CD4-positive, alpha-beta T cell treated with Interleukin-12 subunit alpha and Interleukin-12 subunit beta, for 1 hour (primary cell): ENCODE data around the gene PRAME.
"Not testable (repeated sequence)": the region's sequence is repeated elsewhere in the genome, so short reads cannot be mapped to it uniquely, and the experiment has no call there.

Experiments used
- DNase-seq: peaks from one replicate; pipeline ENCODE4 v3.0.0-alpha.2; 2020

Gene PRAME, protein sequence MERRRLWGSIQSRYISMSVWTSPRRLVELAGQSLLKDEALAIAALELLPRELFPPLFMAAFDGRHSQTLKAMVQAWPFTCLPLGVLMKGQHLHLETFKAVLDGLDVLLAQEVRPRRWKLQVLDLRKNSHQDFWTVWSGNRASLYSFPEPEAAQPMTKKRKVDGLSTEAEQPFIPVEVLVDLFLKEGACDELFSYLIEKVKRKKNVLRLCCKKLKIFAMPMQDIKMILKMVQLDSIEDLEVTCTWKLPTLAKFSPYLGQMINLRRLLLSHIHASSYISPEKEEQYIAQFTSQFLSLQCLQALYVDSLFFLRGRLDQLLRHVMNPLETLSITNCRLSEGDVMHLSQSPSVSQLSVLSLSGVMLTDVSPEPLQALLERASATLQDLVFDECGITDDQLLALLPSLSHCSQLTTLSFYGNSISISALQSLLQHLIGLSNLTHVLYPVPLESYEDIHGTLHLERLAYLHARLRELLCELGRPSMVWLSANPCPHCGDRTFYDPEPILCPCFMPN

GRCh38 chr22:22558972-22559603, at the start of gene PRAME:
PRAME (minus strand) TSS chr22:22559265; CDS start chr22:22556832, 2,433 bp downstream.
- DNase-seq: peak; percentile 62

DNA sequence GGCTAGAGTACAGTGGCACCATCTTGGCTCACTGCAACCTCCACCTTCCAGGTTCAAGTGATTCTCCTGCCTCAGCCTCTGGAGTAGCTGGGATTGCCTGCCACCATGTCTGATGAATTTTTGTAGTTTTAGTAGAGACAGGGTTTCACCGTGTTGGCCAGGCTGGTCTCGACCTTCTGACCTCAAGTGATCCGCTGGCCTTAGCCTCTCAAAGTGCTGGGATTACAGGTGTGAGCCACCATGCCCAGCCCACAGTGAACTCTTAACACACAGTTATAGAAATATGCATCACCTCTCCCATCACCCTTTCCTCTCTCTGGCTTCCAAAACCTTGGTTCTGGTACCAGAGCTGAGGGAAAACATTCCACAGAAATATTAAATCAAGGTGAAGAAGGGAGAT, 49.0 kb upstream of the PRAME start:
- not testable (repeated sequence) for DNase-seq

GRCh38 chr22:22605074-22605404, 46.0 kb upstream of the PRAME start:
- no peak for DNase-seq

DNA sequence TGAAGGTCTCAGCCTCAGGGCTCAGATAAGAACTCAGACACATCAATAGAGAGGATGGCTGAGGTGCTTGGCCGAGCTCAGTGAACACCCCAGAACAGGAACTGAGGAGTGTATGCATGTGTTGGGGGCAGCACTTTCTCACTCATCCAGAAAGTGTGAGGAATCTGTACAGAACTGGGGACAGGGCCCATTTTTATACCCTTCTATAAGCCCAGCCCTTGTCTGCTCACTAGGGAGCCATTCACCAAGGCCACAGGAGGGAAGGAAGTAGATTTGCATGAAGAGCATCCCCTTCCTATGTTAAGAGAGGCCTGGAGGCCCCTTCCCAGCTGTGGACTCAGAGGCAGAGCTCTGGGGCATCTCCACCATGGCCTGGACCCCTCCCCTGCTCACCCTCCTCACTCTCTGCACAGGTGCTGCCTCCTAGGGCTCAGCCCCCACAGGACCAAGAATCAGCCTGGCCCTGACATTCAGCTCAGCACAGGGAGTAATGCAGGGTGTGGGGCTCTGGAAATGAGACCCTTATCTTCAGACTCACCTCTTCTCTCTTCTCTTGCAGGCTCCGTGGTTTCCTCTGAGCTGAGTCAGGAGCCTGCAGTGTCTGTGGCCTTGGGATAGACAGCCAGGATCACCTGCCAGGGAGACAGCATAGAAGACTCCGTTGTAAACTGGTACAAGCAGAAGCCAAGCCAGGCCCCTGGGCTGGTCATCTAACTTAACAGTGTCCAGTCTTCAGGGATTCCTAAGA, 45.4 kb upstream of the PRAME start:
- DNase-seq: no peak

DNA sequence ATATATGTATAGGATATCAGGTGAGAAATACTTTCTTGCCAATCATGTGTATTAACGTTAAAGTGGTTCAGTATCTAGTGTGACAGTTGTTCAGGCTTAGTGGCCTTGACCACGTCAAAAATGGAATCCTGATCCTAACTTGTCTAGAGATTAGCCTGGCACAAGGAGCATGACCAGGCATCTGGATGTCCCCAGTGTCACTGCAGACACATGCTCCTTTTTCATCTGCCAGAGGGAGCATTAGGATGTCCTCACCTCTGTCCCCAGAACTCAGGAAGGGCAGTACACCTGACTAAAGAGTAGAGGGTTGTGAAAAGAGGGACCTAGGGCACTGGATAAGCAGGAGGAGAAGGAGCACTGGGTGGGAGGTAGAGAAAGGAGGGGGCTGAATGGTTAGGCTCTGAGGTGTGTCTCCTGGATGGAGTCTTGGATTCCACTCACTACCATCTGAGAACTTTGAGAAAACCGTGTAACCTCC, 44.4 kb upstream of the PRAME start:
- DNase-seq: no peak

DNA sequence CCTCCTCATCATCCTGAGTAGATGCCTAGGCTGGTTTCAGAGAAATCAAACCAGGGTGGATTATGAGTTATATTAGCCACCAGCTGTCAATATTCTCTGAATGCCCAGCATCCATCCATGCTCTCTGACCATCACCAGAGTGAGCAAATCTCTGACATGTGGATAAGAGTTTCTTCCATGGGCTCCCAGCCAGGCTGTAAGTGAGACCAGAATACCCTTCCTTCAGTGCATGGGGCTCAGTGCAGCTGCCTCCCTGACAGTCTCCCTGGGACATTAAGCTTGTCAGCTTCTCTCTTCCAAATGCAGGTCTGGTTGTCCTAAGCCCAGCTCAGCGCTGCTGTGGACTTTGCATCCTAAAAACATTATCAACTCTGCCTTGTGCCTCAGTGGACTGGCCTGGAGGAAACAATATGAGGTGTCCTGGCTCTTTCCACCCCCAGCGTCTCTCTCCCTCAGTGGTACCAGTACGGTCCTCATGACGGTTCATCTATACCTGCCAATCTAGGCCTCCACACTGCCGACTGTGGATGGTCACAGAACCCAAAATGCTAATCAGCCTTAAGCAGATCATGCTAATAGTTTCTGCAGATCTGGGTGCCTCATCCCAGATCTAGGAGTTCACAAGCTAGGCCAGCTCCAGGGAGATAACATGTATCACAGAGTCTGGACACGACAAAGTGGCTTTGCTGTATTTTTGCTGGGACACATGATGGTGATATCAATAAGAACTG, 41.6 kb upstream of the PRAME start:
- DNase-seq: no peak

- DNase-seq: no peak
These were observed 40.2 kb upstream of the PRAME start for GRCh38 chr22:22599248-22599647.

GRCh38 chr22:22598144-22598543, 39.1 kb upstream of the PRAME start:
- DNase-seq: no peak

DNA sequence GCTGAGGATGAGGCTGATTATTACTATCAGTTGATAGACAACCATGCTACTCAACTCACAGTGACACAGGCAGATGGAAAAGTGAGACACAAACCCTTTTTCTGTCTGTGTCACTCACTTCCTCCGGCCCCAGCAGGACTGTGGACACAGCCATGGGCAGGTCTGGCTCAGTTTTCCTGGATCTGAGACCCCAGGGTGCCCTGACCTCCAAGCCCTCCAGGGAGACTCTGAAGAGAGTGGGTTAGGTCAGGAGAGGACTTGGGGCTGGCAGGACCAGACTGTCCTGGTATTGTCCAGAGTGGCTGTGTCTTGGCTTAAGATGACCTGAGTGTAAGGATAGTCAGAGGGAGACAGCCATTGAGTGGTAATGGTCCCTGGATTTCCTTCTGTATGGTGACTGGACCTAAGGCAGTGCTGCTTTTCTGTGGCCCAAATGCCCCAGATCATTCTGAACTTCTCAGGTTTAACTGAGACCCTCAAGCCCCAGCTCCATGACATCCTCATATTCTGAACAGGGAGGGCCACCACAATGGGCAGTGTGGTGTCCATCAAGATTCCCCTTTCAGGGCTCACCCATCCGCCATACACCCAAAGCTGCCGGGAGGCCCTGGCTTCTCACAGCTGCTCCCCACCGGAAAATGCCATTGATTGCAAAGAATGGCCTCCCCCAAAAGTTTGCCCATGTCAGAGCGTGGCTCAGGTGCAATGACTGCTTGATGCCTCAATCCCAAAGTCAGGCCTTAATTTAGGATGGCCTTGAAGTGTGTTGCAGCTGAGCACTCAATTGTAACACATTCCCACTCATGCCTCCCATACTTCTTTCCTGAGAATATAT, 36.2 kb upstream of the PRAME start:
- DNase-seq: no peak

- DNase-seq: peak; percentile 54
These were observed 35.0 kb upstream of the PRAME start for GRCh38 chr22:22593964-22594656.

GRCh38 chr22:22593250-22593649, 34.2 kb upstream of the PRAME start:
- no peak for DNase-seq

DNA sequence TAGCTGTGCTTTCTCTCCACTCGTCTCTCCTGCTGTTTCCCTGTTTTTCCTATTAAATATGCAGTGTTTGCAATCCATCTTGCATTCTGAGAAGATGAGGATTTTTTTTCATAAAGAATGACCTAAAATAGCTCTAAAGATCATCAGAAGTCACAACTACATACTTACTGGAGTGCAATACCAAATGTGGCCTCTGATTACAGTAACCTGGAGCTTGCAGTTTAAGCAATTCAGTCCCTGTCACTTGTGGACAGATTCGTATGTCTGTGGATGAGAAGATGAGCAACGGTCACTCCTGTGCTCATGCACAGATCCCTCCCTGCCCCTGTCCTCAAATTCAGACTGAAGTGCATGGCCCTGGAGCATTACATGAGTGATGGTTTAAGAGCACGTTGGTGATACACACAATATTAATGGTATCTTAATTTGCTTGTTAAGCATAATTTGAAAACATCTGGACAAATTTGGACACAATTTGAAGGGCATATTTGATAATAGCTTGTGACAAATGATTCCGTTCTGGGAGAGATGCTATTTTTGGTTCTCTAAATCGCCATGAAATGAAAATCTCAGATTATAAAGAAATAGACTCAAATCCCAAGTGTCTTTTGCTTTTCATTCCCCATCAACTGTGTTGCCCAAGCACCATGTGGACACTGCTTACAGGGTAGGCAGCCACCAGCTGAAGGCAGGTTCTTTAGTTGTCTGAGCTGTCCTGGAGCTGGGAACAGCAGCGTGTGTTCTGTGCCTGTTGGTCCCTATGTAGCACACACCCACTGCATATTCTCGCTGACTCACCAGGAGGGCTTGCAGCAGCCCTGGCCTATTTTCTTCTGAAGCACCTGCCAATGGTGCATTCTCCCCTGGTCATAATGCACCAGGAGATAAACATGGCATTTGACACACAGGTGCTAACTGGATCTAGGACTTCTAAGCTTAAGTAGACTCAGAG, 32.6 kb upstream of the PRAME start:
- DNase-seq: no peak

GRCh38 chr22:22590136-22590891, 31.2 kb upstream of the PRAME start:
- DNase-seq: no peak

DNA sequence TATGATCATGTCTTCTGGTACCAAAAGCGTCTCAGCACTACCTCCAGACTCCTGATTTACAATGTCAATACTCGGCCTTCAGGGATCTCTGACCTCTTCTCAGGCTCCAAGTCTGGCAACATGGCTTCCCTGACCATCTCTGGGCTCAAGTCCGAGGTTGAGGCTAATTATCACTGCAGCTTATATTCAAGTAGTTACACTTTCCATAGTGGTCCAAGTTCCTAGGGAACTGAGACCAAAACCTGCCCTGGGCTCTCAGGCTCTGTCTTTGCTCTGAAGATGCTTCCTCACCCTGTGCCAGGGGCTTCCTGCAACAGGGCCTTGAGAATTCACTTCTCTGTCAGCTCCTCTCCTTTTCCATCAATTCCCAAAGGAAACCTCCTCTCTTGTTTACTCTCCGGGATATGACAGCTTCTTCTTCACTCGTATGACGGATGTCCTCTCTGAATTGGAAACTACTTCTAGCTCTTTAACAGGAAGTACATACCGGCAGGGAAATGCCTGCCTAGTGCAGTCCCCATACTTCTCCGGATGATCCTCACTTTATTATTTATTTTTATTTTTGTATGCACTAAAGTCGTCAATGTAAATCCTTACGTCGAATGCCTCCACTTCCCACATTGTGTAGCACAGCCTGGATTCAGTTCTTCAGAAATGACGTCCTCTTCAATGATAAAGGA, 29.6 kb upstream of the PRAME start:
- no peak for DNase-seq

DNA sequence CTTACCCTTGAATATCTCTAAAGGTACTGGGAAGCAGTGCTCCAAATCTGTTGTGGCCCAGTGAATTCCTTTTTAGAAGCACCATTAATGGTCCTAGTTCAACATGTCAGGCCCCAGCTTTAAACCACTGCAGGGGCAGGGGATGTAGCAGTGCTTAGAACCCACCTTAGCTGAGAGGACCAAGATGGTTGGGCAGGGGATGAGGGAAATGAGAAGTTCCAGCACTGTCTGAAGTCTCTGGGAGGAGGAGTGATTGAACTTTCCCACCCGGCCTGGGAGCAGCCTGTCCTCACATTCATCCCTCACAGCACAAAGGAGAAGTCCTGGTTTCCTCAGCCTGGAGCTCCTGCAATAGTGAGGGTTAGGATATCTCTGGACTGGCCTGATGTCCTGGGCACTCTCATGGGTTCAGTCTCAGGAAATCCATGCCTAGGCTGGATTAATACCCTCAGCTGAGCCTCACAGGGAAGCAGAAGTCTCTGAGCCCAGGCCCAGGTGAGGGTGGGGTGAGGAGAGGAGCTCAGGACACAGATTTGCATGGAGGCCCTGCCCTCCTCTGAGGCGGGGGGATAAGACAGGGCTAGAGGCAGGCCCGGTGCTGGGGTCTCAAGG, 28.6 kb upstream of the PRAME start:
- DNase-seq: no peak

- no peak for DNase-seq
These were observed 25.7 kb upstream of the PRAME start for GRCh38 chr22:22584722-22585121.

DNA sequence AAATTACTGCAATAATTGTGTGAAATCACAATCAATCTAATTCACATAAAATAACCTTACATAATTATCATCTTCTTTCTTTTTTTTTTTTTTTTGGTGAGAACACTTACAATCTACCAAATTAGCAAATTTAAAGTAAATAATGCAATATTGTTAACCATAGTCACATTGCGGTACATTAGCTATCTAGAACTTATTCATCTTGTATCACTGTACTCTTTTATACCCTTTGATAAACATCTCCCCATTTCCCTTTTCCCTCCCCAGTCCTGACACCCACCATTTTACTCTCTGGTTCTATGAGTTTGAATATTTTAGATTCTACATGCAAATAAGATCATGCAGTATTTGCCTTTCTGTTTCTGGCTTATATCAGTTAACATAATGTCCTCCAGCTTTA, 24.0 kb upstream of the PRAME start:
- no peak for DNase-seq

GRCh38 chr22:22581524-22581923, 22.5 kb upstream of the PRAME start:
- DNase-seq: not testable (repeated sequence)
